ENCODE data around the gene GZMH. TPM values are rescaled to one million over a fixed set of nuclear protein-coding genes. Genes with fewer than 3 reads are reported as not detected.
A peak's percentile ranks its signal among the peaks of the same experiment; 100 is the strongest.

The GZMH gene
- total and polyA plus RNA-seq, 8 donors = 0.21 to 0.90 (median 0.64) TPM; not detected in 2

DNA sequence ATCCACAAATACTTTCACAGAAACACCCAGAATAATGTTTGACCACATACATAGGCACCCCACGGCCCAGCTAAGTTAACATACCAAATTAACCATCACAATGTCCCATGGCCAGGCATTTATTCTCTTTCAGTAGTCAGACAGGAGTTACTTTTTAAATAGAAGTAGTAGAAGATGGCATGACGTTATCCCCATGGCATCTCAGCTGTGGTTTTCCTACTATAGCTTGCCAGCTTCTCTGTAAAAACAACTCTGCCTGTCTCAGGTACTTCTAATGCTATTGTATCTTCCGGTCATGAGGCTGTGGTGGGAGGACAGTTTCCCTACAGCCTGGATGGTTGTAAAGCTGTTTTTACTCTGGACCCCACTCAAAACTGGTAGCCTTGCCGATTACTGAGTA is 52.7 kb downstream of the GZMH start:
- no peaks in the 10 kb centered on the region for H3K36me3 ChIP-seq
- intact Hi-C loops (cut with DNase I) = no loop called here
- DNase-seq (no peak), FAIRE-seq (no peak), ATAC-seq (peak in 2 of 4 donors; percentile 47)
- no peaks in the 10 kb centered on the region for H3K27me3 ChIP-seq
- WGBS, 2 donors = 41 to 58% methylated on average over 4 of the region's 4 CpGs
- H3K9me3 ChIP-seq = no peaks in the 10 kb centered on the region
- H3K4me1 ChIP-seq = no peaks in the 10 kb centered on the region
- TF ChIP-seq, protein P1, sequence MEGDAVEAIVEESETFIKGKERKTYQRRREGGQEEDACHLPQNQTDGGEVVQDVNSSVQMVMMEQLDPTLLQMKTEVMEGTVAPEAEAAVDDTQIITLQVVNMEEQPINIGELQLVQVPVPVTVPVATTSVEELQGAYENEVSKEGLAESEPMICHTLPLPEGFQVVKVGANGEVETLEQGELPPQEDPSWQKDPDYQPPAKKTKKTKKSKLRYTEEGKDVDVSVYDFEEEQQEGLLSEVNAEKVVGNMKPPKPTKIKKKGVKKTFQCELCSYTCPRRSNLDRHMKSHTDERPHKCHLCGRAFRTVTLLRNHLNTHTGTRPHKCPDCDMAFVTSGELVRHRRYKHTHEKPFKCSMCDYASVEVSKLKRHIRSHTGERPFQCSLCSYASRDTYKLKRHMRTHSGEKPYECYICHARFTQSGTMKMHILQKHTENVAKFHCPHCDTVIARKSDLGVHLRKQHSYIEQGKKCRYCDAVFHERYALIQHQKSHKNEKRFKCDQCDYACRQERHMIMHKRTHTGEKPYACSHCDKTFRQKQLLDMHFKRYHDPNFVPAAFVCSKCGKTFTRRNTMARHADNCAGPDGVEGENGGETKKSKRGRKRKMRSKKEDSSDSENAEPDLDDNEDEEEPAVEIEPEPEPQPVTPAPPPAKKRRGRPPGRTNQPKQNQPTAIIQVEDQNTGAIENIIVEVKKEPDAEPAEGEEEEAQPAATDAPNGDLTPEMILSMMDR (IDR thresholded peaks at IDR 0.05) = no peak
- no peak overlapping the region for H3K4me3 ChIP-seq
- H3K27ac ChIP-seq = no peak overlapping the region

Other genes starting within 250 kb of the GZMH start
- 10 to 100 TPM in 3 of 6 donors, 1 to 10 TPM in 3; 3.3 to 27.5 (median 10.5) TPM for gene NFATC4, start 241.5 kb downstream of the GZMH start, total RNA-seq
- 10 to 100 TPM; 77.0 to 97.9 TPM for gene NFATC4, start 241.5 kb downstream of the GZMH start, polyA plus RNA-seq
- 1 to 10 TPM; 2.1 to 9.0 (median 4.3) TPM for gene NYNRIN, start 210.7 kb downstream of the GZMH start, total RNA-seq
- 1 to 10 TPM; 2.7 to 5.6 TPM for gene NYNRIN, start 210.7 kb downstream of the GZMH start, polyA plus RNA-seq
- 1 to 10 TPM in 1 of 6 donors, under 1 TPM in 5; 0.47 to 5.6 (median 0.75) TPM for gene CBLN3, start 180.0 kb downstream of the GZMH start, total RNA-seq
- 1 to 10 TPM in 1 of 2 donors, under 1 TPM in 1; 0.91 to 1.4 TPM for gene CBLN3, start 180.0 kb downstream of the GZMH start, polyA plus RNA-seq
- 10 to 100 TPM; 25.4 to 42.9 (median 27.9) TPM for gene KHNYN, start 179.7 kb downstream of the GZMH start, total RNA-seq
- gene KHNYN, start 179.7 kb downstream of the GZMH start, polyA plus RNA-seq = 10 to 100 TPM; 21.8 to 26.9 TPM
- 10 to 100 TPM; 22.0 to 33.8 (median 28.9) TPM for gene SDR39U1, start 166.9 kb downstream of the GZMH start, total RNA-seq
- gene SDR39U1, start 166.9 kb downstream of the GZMH start, polyA plus RNA-seq = 100 to 1,000 TPM in 1 of 2 donors, 10 to 100 TPM in 1; 86.1 to 124 TPM
- under 1 TPM in 2 of 6 donors, not detected in 4; 0.64 to 0.69 TPM for gene CMA1, start 101.4 kb downstream of the GZMH start, total RNA-seq
- under 1 TPM in 1 of 2 donors, not detected in 1; 0.14 TPM for gene CMA1, start 101.4 kb downstream of the GZMH start, polyA plus RNA-seq
- gene CTSG, start 33.4 kb downstream of the GZMH start, total RNA-seq = 1 to 10 TPM in 2 of 6 donors, under 1 TPM in 2, not detected in 2; 0.14 to 3.5 (median 1.5) TPM
- gene CTSG, start 33.4 kb downstream of the GZMH start, polyA plus RNA-seq = under 1 TPM in 1 of 2 donors, not detected in 1; 0.14 TPM
- gene GZMB, start 24.5 kb upstream of the GZMH start, total RNA-seq = 1 to 10 TPM in 2 of 6 donors, under 1 TPM in 3, not detected in 1; 0.28 to 1.8 (median 0.62) TPM
- not detected for gene GZMB, start 24.5 kb upstream of the GZMH start, polyA plus RNA-seq

Data from pancreas (tissue), 10 donors.